Caco-2 (cell line): ENCODE measurements around the gene ARPC1B. TPM values are rescaled to one million over a fixed set of nuclear protein-coding genes. Genes with fewer than 3 reads are reported as not detected.

ENCODE experiments used
- BruUV-seq: library from RNA; stranded (reverse); fragments of 400-500 nt; replicated peaks from 2 replicates; lab custom pipeline; 2021; lab: Mats Ljungman, UMichigan
- CTCF ChIA-PET: fragments of 300-600 bp; sonication (Branson Sonifier 250); formaldehyde crosslinking; loops from one replicate; lab custom pipeline; 2022; ENCODE audit warnings: antibody characterized with exemption; lab: Charles Lee
- POLR2A ChIA-PET: fragments of 300-600 bp; sonication (Branson Sonifier 250); formaldehyde crosslinking; loops from one replicate; lab custom pipeline; 2022; ENCODE audit warnings: antibody characterized with exemption; lab: Charles Lee
- DNase-seq, 2 experiments: peaks; one replicate each; pipeline versions ENCODE4 v3.0.0 to v3.0.0-alpha.2; 2020 to 2022
- H3K27me3 ChIP-seq: replicated peaks from 2 replicates; pipeline ENCODE4 v1.6.0; 2011; ENCODE audit warnings: low read length; ENCODE audit not compliant: control insufficient read depth, insufficient read depth
- H3K36me3 ChIP-seq: 2 replicates; pipeline ENCODE4 v1.5.1; 2011; ENCODE audit warnings: low read length; ENCODE audit not compliant: control insufficient read depth, insufficient read depth
- H3K4me1 ChIP-seq: fragments of 250-450 bp; sonication (Bioruptor Pico); 2 replicates; pipeline ENCODE4 v1.5.1; 2020; ENCODE audit warnings: mild to moderate bottlenecking
- H3K4me3 ChIP-seq: 2 replicates; pipeline ENCODE4 v1.5.1; 2011; ENCODE audit warnings: low read depth, mild to moderate bottlenecking, control low read depth, low read length
- H3K9me3 ChIP-seq: fragments of 250-450 bp; sonication (Bioruptor Pico); 2 replicates; pipeline ENCODE4 v1.5.1; 2020; ENCODE audit warnings: mild to moderate bottlenecking, moderate library complexity
- H3K27ac Mint-ChIP-seq: one replicate; pipeline ENCODE4 v1.8.0; 2022; ENCODE audit warnings: mixed read lengths; ENCODE audit not compliant: unreplicated experiment
- H3K27me3 Mint-ChIP-seq: one replicate; pipeline ENCODE4 v1.8.0; 2022; ENCODE audit warnings: mixed read lengths; ENCODE audit not compliant: insufficient read depth, unreplicated experiment
- H3K36me3 Mint-ChIP-seq: one replicate; pipeline ENCODE4 v1.8.0; 2022; ENCODE audit warnings: mild to moderate bottlenecking, mixed read lengths; ENCODE audit not compliant: insufficient read depth, unreplicated experiment
- H3K4me1 Mint-ChIP-seq: one replicate; pipeline ENCODE4 v1.8.0; 2022; ENCODE audit warnings: low read depth, mixed read lengths; ENCODE audit not compliant: unreplicated experiment
- H3K4me3 Mint-ChIP-seq: one replicate; pipeline ENCODE4 v1.8.0; 2022; ENCODE audit warnings: mild to moderate bottlenecking, moderate library complexity, mixed read lengths; ENCODE audit not compliant: unreplicated experiment
- H3K9me3 Mint-ChIP-seq: one replicate; pipeline ENCODE4 v1.8.0; 2022; ENCODE audit warnings: mixed read lengths; ENCODE audit not compliant: unreplicated experiment
- CTCF ChIP-seq, 2 experiments: fragments of 200-600 bp in 1 of 2; IDR thresholded peaks; 1 replicate in 1 of 2; 2 replicates in 1 of 2; pipeline versions ENCODE4 v1.5.1 to v1.8.0; 2011 to 2022; ENCODE audit warnings: antibody characterized with exemption in 1 of 2, control low read depth in 1 of 2, inconsistent platforms in 1 of 2, low read depth in 1 of 2, low read length in 1 of 2, mild to moderate bottlenecking in 1 of 2, moderate library complexity in 1 of 2; ENCODE audit not compliant: insufficient read depth in 1 of 2, severe bottlenecking in 1 of 2, unreplicated experiment in 1 of 2
- intact Hi-C: fragments of 100-400 bp; cut with micrococcal nuclease; formaldehyde crosslinking; loops from one replicate; pipeline ENCODE4 v1.10.0; 2022; ENCODE audit not compliant: unreplicated experiment
- total RNA-seq: library from RNA; stranded (reverse); gene quantifications from 2 replicates; pipeline ENCODE4 v1.2.3, GENCODE V29; 2022

ARPC1B gene
- total RNA-seq, 1 experiment from 2014 or later: 128 TPM

DNA sequence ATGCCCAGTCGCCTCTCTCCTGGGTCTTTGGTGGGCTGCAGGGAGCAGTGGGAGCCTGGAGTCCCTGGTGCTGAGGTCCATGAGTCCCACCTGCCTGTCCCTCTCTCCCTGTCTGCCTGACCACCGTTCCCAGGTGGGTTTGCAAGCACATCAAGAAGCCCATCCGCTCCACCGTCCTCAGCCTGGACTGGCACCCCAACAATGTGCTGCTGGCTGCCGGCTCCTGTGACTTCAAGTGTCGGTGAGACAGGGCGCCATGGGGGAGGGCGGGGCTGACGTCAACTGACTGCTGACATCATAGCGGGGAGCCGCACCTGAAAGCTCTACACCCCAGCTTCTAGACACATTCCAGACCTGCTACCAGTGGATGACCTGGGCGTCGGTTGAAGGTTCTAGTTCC is 15.2 kb downstream of the ARPC1B start:
- H3K4me3 Mint-ChIP-seq: no peak overlapping the region
- no peaks in the 10 kb centered on the region for H3K27me3 Mint-ChIP-seq
- H3K4me3 ChIP-seq: no peak overlapping the region
- no peaks in the 10 kb centered on the region for H3K9me3 Mint-ChIP-seq
- BruUV-seq: no TSS peak
- no peak for DNase-seq
- H3K36me3 ChIP-seq: peaks cover 4% of the 10 kb centered on the region
- no peak for TF ChIP-seq CTCF (IDR thresholded peaks at IDR 0.05; ENCODE audit: insufficient read depth in 1 of 2, low read depth in 1 of 2, low read length in 1 of 2, severe bottlenecking in 1 of 2, unreplicated experiment in 1 of 2)
- intact Hi-C loops: loop anchor here (5.0 kb wide), 1 partner anchor 62 kb away; the partner anchor contains the start of gene ARPC1A
- H3K36me3 Mint-ChIP-seq: peaks cover 97% of the 10 kb centered on the region
- H3K9me3 ChIP-seq: no peaks in the 10 kb centered on the region
- no peaks in the 10 kb centered on the region for H3K4me1 Mint-ChIP-seq
- ChIA-PET POLR2A (interaction anchor here (1.0 kb wide), 1 partner anchor 18 kb away, joined by 3 read pairs; no protein-coding TSS in a partner anchor), CTCF (interaction anchor here (0.6 kb wide), 1 partner anchor 25 kb away, joined by 3 read pairs; no protein-coding TSS in a partner anchor)
- no peaks in the 10 kb centered on the region for H3K27me3 ChIP-seq
- no peaks in the 10 kb centered on the region for H3K4me1 ChIP-seq
- no peak overlapping the region for H3K27ac Mint-ChIP-seq

GRCh38 chr7:99390941-99391602 is 16.5 kb downstream of the ARPC1B start:
- POLR2A ChIA-PET: no interaction called here
- H3K4me3 Mint-ChIP-seq: no peak overlapping the region

GRCh38 chr7:99392046-99392445 is 17.5 kb downstream of the ARPC1B start:
- no peak for DNase-seq
- Histone ChIP-seq H3K27me3 (no peaks in the 10 kb centered on the region), H3K4me3 (no peak overlapping the region), H3K9me3 (no peaks in the 10 kb centered on the region), H3K36me3 (peaks cover 6% of the 10 kb centered on the region), H3K4me1 (no peaks in the 10 kb centered on the region)
- H3K36me3 Mint-ChIP-seq: peaks cover 100% of the 10 kb centered on the region
- H3K27ac Mint-ChIP-seq: no peak overlapping the region
- BruUV-seq: no TSS peak
- H3K9me3 Mint-ChIP-seq: no peaks in the 10 kb centered on the region
- intact Hi-C loops: no loop called here
- no peaks in the 10 kb centered on the region for H3K27me3 Mint-ChIP-seq
- no peak for TF ChIP-seq CTCF (IDR thresholded peaks at IDR 0.05; ENCODE audit: insufficient read depth in 1 of 2, low read depth in 1 of 2, low read length in 1 of 2, severe bottlenecking in 1 of 2, unreplicated experiment in 1 of 2)
- POLR2A ChIA-PET: no interaction called here
- no peaks in the 10 kb centered on the region for H3K4me1 Mint-ChIP-seq
- no peak overlapping the region for H3K4me3 Mint-ChIP-seq
- CTCF ChIA-PET: no interaction called here

More at GRCh38 chr7:99390941-99391602, 16.5 kb downstream of the ARPC1B start:
- no peak for DNase-seq
- no peak overlapping the region for H3K4me3 ChIP-seq
- intact Hi-C loops: no loop called here
- H3K4me1 ChIP-seq: no peaks in the 10 kb centered on the region
- no peaks in the 10 kb centered on the region for H3K27me3 ChIP-seq
- Mint-ChIP-seq H3K36me3 (peaks cover 100% of the 10 kb centered on the region), H3K27me3 (no peaks in the 10 kb centered on the region), H3K27ac (no peak overlapping the region), H3K9me3 (no peaks in the 10 kb centered on the region), H3K4me1 (no peaks in the 10 kb centered on the region)
- TF ChIP-seq CTCF (IDR thresholded peaks at IDR 0.05; ENCODE audit: insufficient read depth in 1 of 2, low read depth in 1 of 2, low read length in 1 of 2, severe bottlenecking in 1 of 2, unreplicated experiment in 1 of 2): no peak
- peaks cover 6% of the 10 kb centered on the region for H3K36me3 ChIP-seq
- CTCF ChIA-PET: interaction anchor here (0.6 kb wide), 1 partner anchor 60 kb away, joined by 9 read pairs; no protein-coding TSS in a partner anchor
- H3K9me3 ChIP-seq: no peaks in the 10 kb centered on the region
- no TSS peak for BruUV-seq
